Neural cell (in vitro differentiated cells): ENCODE measurements around the gene DNA2.

Source experiments
- EZH2 ChIP-seq: fragments of 200-600, 300-800 bp; shearing (Covaris generic), sonication (generic); IDR thresholded peaks from 2 replicates; pipeline ENCODE4 v1.6.1; 2014; ENCODE audit warnings: antibody characterized with exemption, low read length, borderline replicate concordance, mild to moderate bottlenecking; ENCODE audit not compliant: insufficient read depth, poor library complexity, severe bottlenecking
- POLR2AphosphoS5 ChIP-seq: IDR thresholded peaks from 2 replicates; pipeline ENCODE4 v1.6.1; 2012
- RAD21 ChIP-seq: fragments of 450-650 bp; conservative IDR thresholded peaks from 2 replicates; pipeline ENCODE4 v1.6.1; 2014; ENCODE audit warnings: antibody characterized with exemption, mild to moderate bottlenecking, moderate library complexity
- TF ChIP-seq, protein P1 (sequence below): fragments of 450-650 bp; IDR thresholded peaks from 2 replicates; pipeline ENCODE4 v1.5.1; 2014; ENCODE audit warnings: antibody characterized with exemption, mild to moderate bottlenecking, moderate library complexity; ENCODE audit not compliant: poor library complexity, severe bottlenecking

DNA sequence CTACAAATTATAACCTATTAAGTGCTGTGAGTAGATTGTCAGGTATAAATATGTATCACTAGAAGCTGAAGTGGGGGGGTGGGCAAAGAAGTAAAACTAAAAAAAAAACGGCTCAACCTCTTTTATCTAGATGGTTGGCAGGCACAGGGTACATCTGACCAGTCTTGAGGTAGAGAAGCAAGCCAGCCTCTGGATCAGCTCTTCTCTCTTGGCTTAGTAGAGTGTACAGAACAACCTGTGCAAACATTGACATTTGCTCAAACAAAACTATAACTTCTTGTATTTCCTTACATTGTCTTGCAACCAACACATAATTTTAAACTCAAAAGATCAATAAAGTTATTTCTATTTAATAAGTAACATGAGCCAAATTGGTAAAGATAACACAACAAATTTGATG, 25.6 kb downstream of the DNA2 start:
- TF ChIP-seq, protein P1, sequence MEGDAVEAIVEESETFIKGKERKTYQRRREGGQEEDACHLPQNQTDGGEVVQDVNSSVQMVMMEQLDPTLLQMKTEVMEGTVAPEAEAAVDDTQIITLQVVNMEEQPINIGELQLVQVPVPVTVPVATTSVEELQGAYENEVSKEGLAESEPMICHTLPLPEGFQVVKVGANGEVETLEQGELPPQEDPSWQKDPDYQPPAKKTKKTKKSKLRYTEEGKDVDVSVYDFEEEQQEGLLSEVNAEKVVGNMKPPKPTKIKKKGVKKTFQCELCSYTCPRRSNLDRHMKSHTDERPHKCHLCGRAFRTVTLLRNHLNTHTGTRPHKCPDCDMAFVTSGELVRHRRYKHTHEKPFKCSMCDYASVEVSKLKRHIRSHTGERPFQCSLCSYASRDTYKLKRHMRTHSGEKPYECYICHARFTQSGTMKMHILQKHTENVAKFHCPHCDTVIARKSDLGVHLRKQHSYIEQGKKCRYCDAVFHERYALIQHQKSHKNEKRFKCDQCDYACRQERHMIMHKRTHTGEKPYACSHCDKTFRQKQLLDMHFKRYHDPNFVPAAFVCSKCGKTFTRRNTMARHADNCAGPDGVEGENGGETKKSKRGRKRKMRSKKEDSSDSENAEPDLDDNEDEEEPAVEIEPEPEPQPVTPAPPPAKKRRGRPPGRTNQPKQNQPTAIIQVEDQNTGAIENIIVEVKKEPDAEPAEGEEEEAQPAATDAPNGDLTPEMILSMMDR, result no peak
- TF ChIP-seq RAD21 (no peak), EZH2 (no peak), POLR2AphosphoS5 (no peak)
